Measurements from ENCODE around the gene VASP. TPM values are rescaled to one million over a fixed set of nuclear protein-coding genes. Genes with fewer than 3 reads are reported as not detected.

VASP gene
- total and polyA plus RNA-seq, 9 of the 15 experiments (the other 6 are each of a cell fraction or from before 2014, with no cell fraction given), result 16.7 to 261 (median 112) TPM

- TF ChIP-seq MGA (IDR thresholded peaks at IDR 0.05) (no peak), BACH1 (tag; IDR thresholded peaks at IDR 0.05) (no peak), NCOR1 (IDR thresholded peaks at IDR 0.05) (no peak), KLF16 (IDR thresholded peaks at IDR 0.05) (no peak), SP1 (CRISPR knock-in tag; IDR thresholded peaks at IDR 0.05) (no peak), DPF2 (IDR thresholded peaks at IDR 0.05) (no peak), POLR2A (conservative IDR thresholded peaks at IDR 0.05) (no peak), RBM14 (IDR thresholded peaks at IDR 0.05; ENCODE audit: borderline replicate concordance, insufficient read depth, low read depth, low read length) (no peak), GATAD2A (IDR thresholded peaks at IDR 0.05) (no peak), ZEB2 (IDR thresholded peaks at IDR 0.05) (no peak), TAF7 (tag; IDR thresholded peaks at IDR 0.05) (no peak), ZNF3 (CRISPR knock-in tag; IDR thresholded peaks at IDR 0.05) (no peak), SOX6 (IDR thresholded peaks at IDR 0.05) (peak; percentile 10; the same call in 1 of the 2 replicates), CGGBP1 (CRISPR knock-in tag; IDR thresholded peaks at IDR 0.05) (no peak), ZNF766 (CRISPR knock-in tag; conservative IDR thresholded peaks at IDR 0.05) (no peak), POLR2B (IDR thresholded peaks at IDR 0.05; ENCODE audit: low read depth, partially characterized antibody) (peak; percentile 59), MAX (CRISPR knock-in tag; IDR thresholded peaks at IDR 0.05) (no peak), ATF3 (IDR thresholded peaks at IDR 0.05) (no peak), ATF3 (CRISPR knock-in tag; conservative IDR thresholded peaks at IDR 0.05) (no peak), GTF2F1 (IDR thresholded peaks at IDR 0.05; ENCODE audit: low read depth, low read length) (no peak)
These were observed 20.5 kb downstream of the VASP start (continued) for GRCh38 chr19:45527731-45528130.

Measured in K562 (cell line).